ENCODE data around the gene RBM17. TPM values are rescaled to one million over a fixed set of nuclear protein-coding genes. Genes with fewer than 3 reads are reported as not detected.

The RBM17 gene
- total and polyA plus RNA-seq, 2 of the 4 experiments (the other 2 are of a cell fraction): 24.6 to 56.7 TPM

DNA sequence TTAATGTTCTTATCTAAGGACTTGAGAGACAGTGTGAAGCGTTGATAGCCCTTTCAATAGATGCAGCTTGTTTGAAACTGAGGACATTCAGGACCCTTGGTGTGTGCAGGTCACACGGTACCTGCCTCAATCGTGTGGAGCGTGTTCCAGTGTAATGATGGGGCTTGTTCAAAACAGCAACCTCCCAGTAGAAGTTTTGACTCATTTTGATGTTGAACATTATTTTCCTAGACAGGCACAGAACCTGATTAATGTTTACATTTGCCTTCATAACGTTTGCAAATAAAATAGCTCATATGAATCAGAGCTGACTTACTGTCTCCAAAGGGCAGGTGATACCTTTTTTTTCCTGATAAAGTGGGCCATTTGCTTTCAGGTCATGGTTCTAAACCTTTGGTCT is 21.3 kb downstream of the RBM17 start:
- Histone ChIP-seq H3K9me3 (ENCODE audit: control insufficient read depth, insufficient read depth, low read length) (no peaks in the 10 kb centered on the region), H3K4ac (ENCODE audit: low read depth, low read length) (no peak overlapping the region), H4K5ac (ENCODE audit: low read depth, low read length) (peak overlapping the region; percentile 51; the same call in 1 of the 2 replicates), H2AK5ac (ENCODE audit: low read depth, low read length) (peak overlapping the region; percentile 87; the same call in 1 of the 2 replicates), H3K14ac (replicated peaks; ENCODE audit: low read depth, low read length) (no peak overlapping the region), H4K8ac (ENCODE audit: low read depth in 2 of 2, low read length in 2 of 2) (no peak overlapping the region), H3K4me3 (ENCODE audit: insufficient read depth, low read depth, low read length) (no peak overlapping the region), H3K79me1 (ENCODE audit: low read depth in 1 of 2, low read length in 2 of 2) (peaks cover 19 to 51% of the 10 kb centered on the region in 2 experiments), H2AFZ (replicated peaks; ENCODE audit: low read length, poor library complexity) (no peak overlapping the region), H4K20me1 (ENCODE audit: insufficient read depth, low read length) (peaks cover 3% of the 10 kb centered on the region; the same call in 1 of the 2 replicates), H3K56ac (ENCODE audit: extremely low read depth, insufficient read depth, low read length) (peak overlapping the region; percentile 42; the same call in 1 of the 2 replicates), H3K27me3 (ENCODE audit: control insufficient read depth, insufficient read depth, low read length) (no peaks in the 10 kb centered on the region), H3K9me1 (ENCODE audit: insufficient read depth, low read length) (peaks cover 4% of the 10 kb centered on the region; the same call in 1 of the 2 replicates), H2BK120ac (ENCODE audit: low read depth, low read length) (no peak overlapping the region), H2AK9ac (replicated peaks; ENCODE audit: low read depth, low read length, poor library complexity) (no peak overlapping the region), H4K91ac (ENCODE audit: insufficient read depth, low read depth, low read length) (no peak overlapping the region), H3K36me3 (ENCODE audit: control insufficient read depth, insufficient read depth, low read length) (peaks cover 46% of the 10 kb centered on the region), H3K27ac (ENCODE audit: insufficient read depth, low read length) (no peak overlapping the region; the same call in 1 of the 2 replicates), H2BK5ac (ENCODE audit: low read depth, low read length, poor library complexity, severe bottlenecking) (no peak overlapping the region), H3K4me1 (ENCODE audit: control insufficient read depth, insufficient read depth, low read length) (peaks cover 11% of the 10 kb centered on the region), H3K23ac (ENCODE audit: low read depth, low read length) (no peak overlapping the region), H2BK15ac (ENCODE audit: low read depth, low read length) (no peak overlapping the region), H3K18ac (ENCODE audit: low read depth, low read length) (no peak overlapping the region), H3K9ac (ENCODE audit: low read depth, low read length) (no peak overlapping the region; the same call in 1 of the 2 replicates), H3K4me2 (ENCODE audit: low read depth, low read length) (no peak overlapping the region), H2BK20ac (ENCODE audit: low read depth, low read length) (no peak overlapping the region)
- ChIA-PET CTCF (interaction anchor here (0.8 to 4.8 kb wide), 3 partner anchors 93 to 291 kb away, joined by 3 to 28 read pairs (median 4); partner anchors contain the start of gene PFKFB3), POLR2A (ENCODE audit: unreplicated experiment) (no interaction called here)
- BruUV-seq (replicated peaks): no TSS peak
- DNase-seq: no peak
- intact Hi-C loops (cut with micrococcal nuclease): no loop called here
- ATAC-seq (ENCODE audit: low read depth): no peak
- no peak for TF ChIP-seq CEBPB (IDR thresholded peaks at IDR 0.05; ENCODE audit: low read depth, low read length)
- no peak for TF ChIP-seq CHD1 (IDR thresholded peaks at IDR 0.05; ENCODE audit: low read depth, low read length)
- no peak for TF ChIP-seq MAZ (IDR thresholded peaks at IDR 0.05; ENCODE audit: borderline replicate concordance, low read depth, low read length)
- no peak for TF ChIP-seq FOS (IDR thresholded peaks at IDR 0.05; ENCODE audit: low read depth, low read length)
- no peak for TF ChIP-seq NFE2L2 (IDR thresholded peaks at IDR 0.05; ENCODE audit: low read depth, low read length)
- no peak for TF ChIP-seq MXI1 (IDR thresholded peaks at IDR 0.05; ENCODE audit: borderline replicate concordance, low read depth, low read length)
- no peak for TF ChIP-seq RFX5 (IDR thresholded peaks at IDR 0.05; ENCODE audit: low read depth, low read length)
- no peak for TF ChIP-seq MAFK (IDR thresholded peaks at IDR 0.05; ENCODE audit: low read depth, low read length)
- TF ChIP-seq POLR2A (IDR thresholded peaks at IDR 0.05; ENCODE audit: low read depth, low read length): no peak
- TF ChIP-seq, protein P1, sequence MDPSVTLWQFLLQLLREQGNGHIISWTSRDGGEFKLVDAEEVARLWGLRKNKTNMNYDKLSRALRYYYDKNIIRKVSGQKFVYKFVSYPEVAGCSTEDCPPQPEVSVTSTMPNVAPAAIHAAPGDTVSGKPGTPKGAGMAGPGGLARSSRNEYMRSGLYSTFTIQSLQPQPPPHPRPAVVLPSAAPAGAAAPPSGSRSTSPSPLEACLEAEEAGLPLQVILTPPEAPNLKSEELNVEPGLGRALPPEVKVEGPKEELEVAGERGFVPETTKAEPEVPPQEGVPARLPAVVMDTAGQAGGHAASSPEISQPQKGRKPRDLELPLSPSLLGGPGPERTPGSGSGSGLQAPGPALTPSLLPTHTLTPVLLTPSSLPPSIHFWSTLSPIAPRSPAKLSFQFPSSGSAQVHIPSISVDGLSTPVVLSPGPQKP (IDR thresholded peaks at IDR 0.05; ENCODE audit: borderline replicate concordance, low read depth, low read length): no peak
- no peak for TF ChIP-seq BHLHE40 (IDR thresholded peaks at IDR 0.05; ENCODE audit: low read depth, low read length)
- no peak for TF ChIP-seq CTCF (conservative IDR thresholded peaks at IDR 0.05; ENCODE audit: low read depth, low read length)
- TF ChIP-seq, protein P2, sequence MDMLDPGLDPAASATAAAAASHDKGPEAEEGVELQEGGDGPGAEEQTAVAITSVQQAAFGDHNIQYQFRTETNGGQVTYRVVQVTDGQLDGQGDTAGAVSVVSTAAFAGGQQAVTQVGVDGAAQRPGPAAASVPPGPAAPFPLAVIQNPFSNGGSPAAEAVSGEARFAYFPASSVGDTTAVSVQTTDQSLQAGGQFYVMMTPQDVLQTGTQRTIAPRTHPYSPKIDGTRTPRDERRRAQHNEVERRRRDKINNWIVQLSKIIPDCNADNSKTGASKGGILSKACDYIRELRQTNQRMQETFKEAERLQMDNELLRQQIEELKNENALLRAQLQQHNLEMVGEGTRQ (IDR thresholded peaks at IDR 0.05; ENCODE audit: low read depth, low read length): no peak
- TF ChIP-seq RCOR1 (IDR thresholded peaks at IDR 0.05; ENCODE audit: insufficient replicate concordance, low read length): no peak
- TF ChIP-seq RAD21 (IDR thresholded peaks at IDR 0.05; ENCODE audit: low read length): no peak
- no peak for TF ChIP-seq SMC3 (IDR thresholded peaks at IDR 0.05; ENCODE audit: low read depth, low read length)
- in situ Hi-C loops (cut with MboI; ENCODE audit: low sequenced_read_pairs): loop anchor here (5.0 kb wide), 2 partner anchors 87 to 297 kb away; no protein-coding TSS in a partner anchor
- dilution Hi-C loops (cut with HindIII; ENCODE audit: low sequenced_read_pairs, unreplicated experiment): no loop called here
- 100% methylated on average over 1 of the region's 5 CpGs; no CpG with 5 or more reads in 1 of the 2 experiments for WGBS, 2 experiments (ENCODE audit: extremely low coverage in 2 of 2, insufficient read length in 1 of 2)

All from IMR-90 (cell line).